Neural progenitor cell (in vitro differentiated cells): ENCODE data around the gene FRMD8. TPM values are rescaled to one million over a fixed set of nuclear protein-coding genes. Genes with fewer than 3 reads are reported as not detected.
A peak's percentile ranks its signal among the peaks of the same experiment; 100 is the strongest.

ENCODE experiments used
- DNase-seq: peaks from one replicate; pipeline ENCODE4 v3.0.0-alpha.2; 2016; ENCODE audit warnings: low spot score
- H2AFZ ChIP-seq: fragments of 200-600 bp; sonication (generic); replicated peaks from 2 replicates; pipeline ENCODE4 v1.6.1; 2016; ENCODE audit warnings: antibody characterized with exemption
- H3F3A ChIP-seq: fragments of 200-600 bp; sonication (generic); 2 replicates; pipeline ENCODE4 v1.6.1; 2016; ENCODE audit warnings: antibody characterized with exemption, low read depth
- H3K27ac ChIP-seq: fragments of 200-600 bp; sonication (generic); 2 replicates; pipeline ENCODE4 v1.5.1; 2016; ENCODE audit warnings: mild to moderate bottlenecking
- H3K27me3 ChIP-seq: fragments of 200-600 bp; sonication (generic); 2 replicates; pipeline ENCODE4 v1.6.1; 2016; ENCODE audit warnings: mild to moderate bottlenecking, moderate library complexity
- H3K36me3 ChIP-seq: fragments of 200-600 bp; sonication (generic); 2 replicates; pipeline ENCODE4 v1.5.1; 2016
- H3K4me1 ChIP-seq: fragments of 200-600 bp; sonication (generic); 2 replicates; pipeline ENCODE4 v1.6.1; 2016; ENCODE audit warnings: mixed run types
- H3K4me2 ChIP-seq: fragments of 200-600 bp; sonication (generic); 2 replicates; pipeline ENCODE4 v1.6.1; 2016
- H3K4me3 ChIP-seq: fragments of 200-600 bp; sonication (generic); 2 replicates; pipeline ENCODE4 v1.5.1; 2016
- H3K79me2 ChIP-seq: fragments of 200-600 bp; sonication (generic); 2 replicates; pipeline ENCODE4 v1.6.1; 2016; ENCODE audit warnings: low read depth
- H3K9ac ChIP-seq: fragments of 200-600 bp; sonication (generic); 2 replicates; pipeline ENCODE4 v1.6.1; 2016
- H3K9me3 ChIP-seq: fragments of 200-600 bp; sonication (generic); 2 replicates; pipeline ENCODE4 v1.5.1; 2016; ENCODE audit warnings: low read depth
- H4K20me1 ChIP-seq: fragments of 200-600 bp; sonication (generic); 2 replicates; pipeline ENCODE4 v1.6.1; 2016; ENCODE audit warnings: low read depth
- H3K27ac Mint-ChIP-seq: 3 replicates; pipeline ENCODE4 v1.8.0; 2021; ENCODE audit warnings: mixed read lengths
- H3K27me3 Mint-ChIP-seq: 2 replicates; pipeline ENCODE4 v1.8.0; 2022; ENCODE audit warnings: low read depth, mild to moderate bottlenecking, inconsistent platforms, moderate library complexity, mixed read lengths; ENCODE audit not compliant: insufficient read depth
- H3K36me3 Mint-ChIP-seq: 3 replicates; pipeline ENCODE4 v1.8.0; 2021; ENCODE audit warnings: mixed read lengths
- H3K4me1 Mint-ChIP-seq: 3 replicates; pipeline ENCODE4 v1.8.0; 2021; ENCODE audit warnings: mixed read lengths
- H3K4me3 Mint-ChIP-seq: 3 replicates; pipeline ENCODE4 v1.8.0; 2021; ENCODE audit warnings: mild to moderate bottlenecking, moderate library complexity, mixed read lengths
- H3K9me3 Mint-ChIP-seq: 3 replicates; pipeline ENCODE4 v1.8.0; 2020; ENCODE audit warnings: mixed read lengths
- EZH2 ChIP-seq: fragments of 200-600 bp; sonication (generic); IDR thresholded peaks from 2 replicates; pipeline ENCODE4 v1.6.1; 2017; ENCODE audit warnings: antibody characterized with exemption, mild to moderate bottlenecking, moderate library complexity
- EZH2phosphoT487 ChIP-seq: fragments of 200-600 bp; sonication (generic); IDR thresholded peaks from 2 replicates; pipeline ENCODE4 v1.6.1; 2017; ENCODE audit warnings: antibody characterized with exemption
- total RNA-seq: library from RNA; depleted of rRNA; stranded (reverse); fragments of >200 nt; gene quantifications from 2 replicates; pipeline ENCODE4 v1.2.3, GENCODE V29; 2015; ENCODE audit warnings: low replicate concordance
- TF ChIP-seq, protein P1 (sequence below): fragments of 200-600 bp; sonication (generic); IDR thresholded peaks from 2 replicates; pipeline ENCODE4 v1.5.1; 2017; ENCODE audit warnings: antibody characterized with exemption, mild to moderate bottlenecking

The FRMD8 gene
- total RNA-seq, 1 donor from 2014 or later = 5.8 TPM

DNA sequence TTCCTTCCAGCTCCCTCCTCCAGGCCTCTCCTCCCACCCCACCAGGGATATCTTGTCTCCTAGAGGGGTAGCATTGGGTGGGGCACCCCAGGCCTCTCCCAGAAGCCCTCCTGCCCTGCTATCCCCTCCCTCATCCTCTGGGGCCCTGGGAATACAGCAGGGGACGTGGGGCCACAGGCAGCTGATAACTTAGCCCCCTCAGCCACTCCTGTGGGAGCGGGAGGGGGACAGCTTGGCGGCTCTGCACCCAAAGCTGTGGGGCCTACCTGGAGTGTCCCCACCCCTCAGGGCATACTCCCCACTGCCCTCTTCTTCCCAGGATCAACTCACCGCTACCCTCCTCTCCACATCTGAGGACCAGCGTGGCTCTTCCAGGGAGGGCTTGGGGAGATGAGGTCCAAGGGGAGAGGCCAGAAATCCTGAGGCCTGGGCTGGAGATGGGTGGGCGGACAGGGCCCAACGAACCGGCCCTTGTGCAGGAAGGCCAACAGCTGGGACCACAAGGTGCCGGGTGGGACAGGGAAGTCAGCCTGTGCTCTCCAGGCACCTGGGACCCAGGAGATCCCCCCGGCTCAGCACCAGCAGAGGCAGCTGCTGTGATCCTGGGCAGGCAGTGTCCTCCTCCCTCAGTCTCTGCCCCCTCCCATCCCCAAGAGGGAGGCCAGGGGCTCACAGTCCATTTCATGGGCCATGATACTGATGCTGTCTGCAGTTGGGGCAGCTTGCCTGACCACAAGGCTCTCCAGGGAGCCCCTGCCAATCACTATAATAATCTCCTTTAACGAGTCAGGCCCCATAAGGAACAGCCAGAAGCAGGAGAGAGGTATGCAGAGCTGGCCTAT, 59.4 kb downstream of the FRMD8 start:
- Histone ChIP-seq H2AFZ (no peak overlapping the region), H3K9ac (no peak overlapping the region), H3K4me3 (no peak overlapping the region), H3F3A (peaks cover 3% of the 10 kb centered on the region), H3K9me3 (no peaks in the 10 kb centered on the region), H3K27ac (no peak overlapping the region), H3K27me3 (no peaks in the 10 kb centered on the region), H3K4me2 (no peak overlapping the region), H3K36me3 (no peaks in the 10 kb centered on the region), H3K79me2 (no peaks in the 10 kb centered on the region), H3K4me1 (no peaks in the 10 kb centered on the region), H4K20me1 (no peaks in the 10 kb centered on the region)
- Mint-ChIP-seq H3K36me3 (peaks cover 4% of the 10 kb centered on the region), H3K4me1 (peaks cover 32% of the 10 kb centered on the region), H3K4me3 (no peak overlapping the region), H3K9me3 (peaks cover 14% of the 10 kb centered on the region), H3K27me3 (peaks cover 8% of the 10 kb centered on the region), H3K27ac (no peak overlapping the region)
- DNase-seq = no peak
- no peak for TF ChIP-seq EZH2phosphoT487
- TF ChIP-seq, protein P1, sequence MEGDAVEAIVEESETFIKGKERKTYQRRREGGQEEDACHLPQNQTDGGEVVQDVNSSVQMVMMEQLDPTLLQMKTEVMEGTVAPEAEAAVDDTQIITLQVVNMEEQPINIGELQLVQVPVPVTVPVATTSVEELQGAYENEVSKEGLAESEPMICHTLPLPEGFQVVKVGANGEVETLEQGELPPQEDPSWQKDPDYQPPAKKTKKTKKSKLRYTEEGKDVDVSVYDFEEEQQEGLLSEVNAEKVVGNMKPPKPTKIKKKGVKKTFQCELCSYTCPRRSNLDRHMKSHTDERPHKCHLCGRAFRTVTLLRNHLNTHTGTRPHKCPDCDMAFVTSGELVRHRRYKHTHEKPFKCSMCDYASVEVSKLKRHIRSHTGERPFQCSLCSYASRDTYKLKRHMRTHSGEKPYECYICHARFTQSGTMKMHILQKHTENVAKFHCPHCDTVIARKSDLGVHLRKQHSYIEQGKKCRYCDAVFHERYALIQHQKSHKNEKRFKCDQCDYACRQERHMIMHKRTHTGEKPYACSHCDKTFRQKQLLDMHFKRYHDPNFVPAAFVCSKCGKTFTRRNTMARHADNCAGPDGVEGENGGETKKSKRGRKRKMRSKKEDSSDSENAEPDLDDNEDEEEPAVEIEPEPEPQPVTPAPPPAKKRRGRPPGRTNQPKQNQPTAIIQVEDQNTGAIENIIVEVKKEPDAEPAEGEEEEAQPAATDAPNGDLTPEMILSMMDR = no peak
- TF ChIP-seq EZH2 = no peak

DNA sequence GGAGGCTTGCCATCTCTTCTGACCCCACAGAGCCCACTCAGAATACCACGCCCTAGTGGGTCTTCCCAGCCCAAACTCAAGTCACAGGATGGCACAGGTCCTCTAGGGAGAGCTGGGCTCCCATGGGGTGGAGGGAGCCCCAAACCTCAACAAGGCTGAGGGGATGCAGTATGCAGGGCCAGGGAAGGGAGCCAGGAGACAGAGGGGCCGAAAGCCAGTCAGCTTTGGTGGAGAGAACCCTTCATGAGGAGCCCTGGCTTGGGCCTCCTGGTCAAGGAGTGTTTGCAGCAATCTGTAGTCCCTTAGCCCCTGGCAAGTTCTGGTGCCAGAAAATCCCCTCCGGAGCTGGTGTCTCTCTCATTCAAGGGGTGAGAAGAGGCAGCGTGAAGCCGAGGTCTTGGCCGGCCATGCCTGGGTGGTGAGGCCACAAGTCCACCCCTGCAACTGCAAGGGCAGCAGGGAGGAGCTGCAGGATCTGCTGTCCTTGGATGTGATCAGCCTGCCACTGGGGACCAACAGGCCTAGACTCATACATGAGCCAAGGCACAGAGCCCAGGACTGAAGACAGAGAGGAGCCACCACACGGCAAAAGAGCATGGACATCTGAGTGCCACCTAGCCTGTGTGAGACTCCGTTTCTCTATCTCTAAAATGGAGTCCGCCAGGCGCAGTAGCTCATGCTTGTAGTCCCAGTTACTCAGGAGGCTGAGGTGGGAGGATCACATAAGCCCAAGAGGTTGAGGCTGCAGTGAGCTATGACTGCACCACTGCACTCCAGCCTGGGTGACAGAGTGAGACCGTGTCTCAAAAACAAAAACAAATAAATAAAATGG, 60.2 kb downstream of the FRMD8 start:
- TF ChIP-seq EZH2 (no peak), EZH2phosphoT487 (no peak)
- TF ChIP-seq, protein P1 = no peak
- no peak overlapping the region for H3K9ac ChIP-seq
- H3K4me2 ChIP-seq = no peak overlapping the region
- no peaks in the 10 kb centered on the region for H3K36me3 ChIP-seq
- H3K27ac ChIP-seq = no peak overlapping the region
- H3K79me2 ChIP-seq = no peaks in the 10 kb centered on the region
- peaks cover 4% of the 10 kb centered on the region for H3K36me3 Mint-ChIP-seq
- no peaks in the 10 kb centered on the region for H3K4me1 ChIP-seq
- H4K20me1 ChIP-seq = no peaks in the 10 kb centered on the region
- H3K27ac Mint-ChIP-seq = peak overlapping the region; percentile 60
- no peak overlapping the region for H3K4me3 Mint-ChIP-seq
- no peaks in the 10 kb centered on the region for H3K9me3 ChIP-seq
- no peaks in the 10 kb centered on the region for H3K27me3 ChIP-seq
- peaks cover 8% of the 10 kb centered on the region for H3K27me3 Mint-ChIP-seq
- no peak overlapping the region for H3K4me3 ChIP-seq
- H3K4me1 Mint-ChIP-seq = peaks cover 29% of the 10 kb centered on the region
- no peak for DNase-seq
- H2AFZ ChIP-seq = no peak overlapping the region
- peaks cover 14% of the 10 kb centered on the region for H3K9me3 Mint-ChIP-seq
- H3F3A ChIP-seq = peaks cover 3% of the 10 kb centered on the region

DNA sequence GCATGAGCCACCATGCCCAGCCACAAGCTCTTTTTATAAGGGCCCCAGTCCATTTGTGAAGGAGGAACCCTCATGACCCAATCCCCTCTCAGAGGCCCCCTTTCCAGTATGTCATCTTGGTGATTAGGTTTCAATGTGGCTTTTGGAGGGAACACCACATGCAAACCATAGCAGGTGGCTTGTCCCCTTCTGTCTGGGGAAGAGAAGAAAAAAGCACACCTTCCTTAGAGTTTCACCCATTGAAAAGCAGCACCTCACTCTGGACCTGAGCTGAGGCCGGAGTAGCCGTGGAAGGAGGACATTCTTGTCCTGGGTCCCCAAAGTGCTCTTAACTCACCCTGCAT, 61.6 kb downstream of the FRMD8 start:
- Histone ChIP-seq H3K4me2 (no peak overlapping the region), H3F3A (peaks cover 3% of the 10 kb centered on the region), H3K36me3 (no peaks in the 10 kb centered on the region), H3K9ac (no peak overlapping the region), H3K27me3 (no peaks in the 10 kb centered on the region), H3K27ac (no peak overlapping the region), H4K20me1 (no peaks in the 10 kb centered on the region), H3K79me2 (no peaks in the 10 kb centered on the region), H3K4me3 (no peak overlapping the region), H3K4me1 (no peaks in the 10 kb centered on the region), H2AFZ (no peak overlapping the region), H3K9me3 (no peaks in the 10 kb centered on the region)
- Mint-ChIP-seq H3K27me3 (peaks cover 11% of the 10 kb centered on the region), H3K4me1 (peaks cover 35% of the 10 kb centered on the region), H3K27ac (peak overlapping the region; percentile 28), H3K36me3 (peaks cover 4% of the 10 kb centered on the region), H3K9me3 (peaks cover 22% of the 10 kb centered on the region), H3K4me3 (no peak overlapping the region)
- DNase-seq = no peak
- TF ChIP-seq, protein P1 = no peak
- TF ChIP-seq EZH2 (no peak), EZH2phosphoT487 (no peak)
